GM19193 (cell line): ENCODE data around the gene NHS.

Source experiments
- POLR2A ChIP-seq: IDR thresholded peaks from 4 replicates; pipeline ENCODE4 v1.6.1; 2011; ENCODE audit not compliant: insufficient read depth, insufficient read length; ENCODE audit errors: extremely low read depth

The NHS gene

GRCh38 chrX:17685026-17685425 lies 310.0 kb downstream of the NHS start:
- TF ChIP-seq POLR2A: no peak

DNA sequence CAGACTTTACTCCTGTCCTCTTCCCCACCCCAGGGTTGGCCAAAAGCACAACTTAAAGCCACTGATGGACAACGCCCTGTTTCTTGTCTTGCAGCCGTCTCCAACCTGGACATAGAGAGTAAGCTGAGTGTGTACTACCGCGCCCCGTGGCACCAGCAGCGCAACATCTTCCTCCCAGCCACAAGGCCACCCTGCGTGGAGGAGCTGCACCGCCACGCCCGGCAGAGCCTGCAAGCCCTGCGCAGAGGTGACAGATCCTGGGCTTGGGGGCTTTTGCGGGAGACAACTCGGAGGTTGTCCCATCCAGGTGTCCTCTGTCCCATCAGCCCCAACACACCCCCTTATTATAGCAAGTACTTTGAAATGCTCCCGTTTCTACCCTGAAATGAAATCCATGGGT lies 312.6 kb downstream of the NHS start:
- TF ChIP-seq POLR2A: no peak

GRCh38 chrX:17689971-17690409 lies 315.0 kb downstream of the NHS start:
- no peak for TF ChIP-seq POLR2A

DNA sequence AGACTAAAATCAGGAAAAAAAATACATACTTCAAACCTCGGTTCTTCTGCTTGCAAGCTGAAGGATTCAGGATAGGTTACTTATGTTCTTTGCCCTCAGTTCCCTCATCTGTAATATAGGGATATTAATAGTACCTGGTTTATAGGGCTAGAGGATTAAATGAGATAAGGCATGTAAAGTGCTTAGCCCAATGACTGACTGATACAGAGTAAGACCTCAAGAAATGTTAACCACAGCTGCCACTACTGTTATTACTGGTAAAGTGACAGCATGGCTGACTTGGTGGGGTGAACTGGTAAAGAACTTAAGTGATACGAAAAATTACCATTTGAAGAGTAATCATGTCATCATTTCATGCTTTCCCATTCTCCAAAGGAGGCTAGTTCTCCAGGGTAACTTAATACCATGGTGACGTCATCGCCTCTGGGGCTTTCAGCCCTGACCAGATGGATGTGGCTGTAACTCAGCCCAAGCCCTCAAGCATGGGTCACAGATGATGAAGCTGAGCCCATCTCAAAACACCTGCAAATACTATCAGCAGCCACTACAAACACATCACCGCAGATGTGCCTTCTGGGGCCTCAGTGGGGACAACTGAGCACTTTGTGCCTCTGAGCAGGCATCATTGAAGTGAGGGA lies 317.8 kb downstream of the NHS start:
- TF ChIP-seq POLR2A: no peak

DNA sequence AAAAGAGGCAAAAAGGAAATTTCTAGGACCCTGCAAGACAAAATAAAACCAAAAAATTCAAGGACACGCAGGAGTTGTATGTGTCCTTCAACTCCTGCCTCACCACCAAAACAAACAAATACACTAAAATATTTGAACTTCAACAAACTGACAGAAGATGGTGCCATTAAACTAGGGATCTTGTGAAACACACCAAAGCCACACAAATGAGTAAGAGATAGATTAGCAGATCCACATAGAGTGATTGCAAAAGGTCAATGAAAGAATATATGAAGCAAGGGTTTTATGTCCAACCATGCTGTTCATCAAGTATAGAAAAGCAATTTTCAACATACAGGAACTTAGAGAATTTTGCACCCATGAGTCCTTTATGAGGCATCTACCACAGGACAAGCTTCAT lies 322.2 kb downstream of the NHS start:
- TF ChIP-seq POLR2A: no peak

- TF ChIP-seq POLR2A: no peak
Observed at GRCh38 chrX:17700976-17701375, 326.0 kb downstream of the NHS start.

- TF ChIP-seq POLR2A: no peak
Observed at GRCh38 chrX:17703201-17703600, 328.2 kb downstream of the NHS start.

DNA sequence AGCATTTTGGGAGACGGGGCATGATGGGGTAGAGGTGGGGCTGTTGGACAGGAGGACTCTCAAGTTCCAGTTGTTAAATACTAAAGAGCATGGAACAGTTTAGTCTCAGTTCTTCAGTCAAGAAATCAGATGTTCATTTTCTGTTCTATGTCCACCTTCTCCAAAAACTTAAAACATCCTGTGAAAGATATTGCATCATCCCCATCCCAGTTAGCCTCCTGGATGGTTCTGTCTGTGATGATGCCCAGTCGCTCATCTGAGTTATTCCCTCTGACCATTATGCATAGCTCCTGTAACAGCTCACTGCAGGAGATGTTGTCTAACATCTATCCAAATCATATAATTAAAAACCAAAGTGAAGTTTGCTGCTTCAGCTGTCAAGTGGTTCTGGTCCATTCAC lies 330.2 kb downstream of the NHS start:
- TF ChIP-seq POLR2A: no peak

GRCh38 chrX:17706676-17707075 lies 331.7 kb downstream of the NHS start:
- no peak for TF ChIP-seq POLR2A

- TF ChIP-seq POLR2A: no peak
Observed at GRCh38 chrX:17707731-17708130, 332.7 kb downstream of the NHS start.

- TF ChIP-seq POLR2A: no peak
Observed at GRCh38 chrX:17710871-17711301, 335.9 kb downstream of the NHS start.

DNA sequence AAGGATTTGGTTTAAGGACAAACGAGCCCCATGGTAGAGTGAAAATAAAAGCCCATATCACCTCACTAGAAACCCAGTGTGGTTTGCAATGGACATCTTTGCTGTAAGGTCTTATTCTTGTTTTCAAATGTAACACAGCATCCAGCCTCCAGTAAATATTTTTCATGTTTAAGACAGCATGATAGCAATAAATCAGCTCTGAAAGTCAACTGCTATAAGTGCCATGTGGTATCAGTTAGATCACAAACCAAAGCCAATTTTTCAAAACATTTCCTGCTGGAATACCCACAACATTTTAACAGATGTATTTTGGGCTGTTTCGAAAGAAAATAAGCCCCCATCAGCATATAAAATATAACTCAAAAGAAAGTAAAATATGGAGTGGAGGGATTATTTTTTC lies 338.3 kb downstream of the NHS start:
- TF ChIP-seq POLR2A: no peak

DNA sequence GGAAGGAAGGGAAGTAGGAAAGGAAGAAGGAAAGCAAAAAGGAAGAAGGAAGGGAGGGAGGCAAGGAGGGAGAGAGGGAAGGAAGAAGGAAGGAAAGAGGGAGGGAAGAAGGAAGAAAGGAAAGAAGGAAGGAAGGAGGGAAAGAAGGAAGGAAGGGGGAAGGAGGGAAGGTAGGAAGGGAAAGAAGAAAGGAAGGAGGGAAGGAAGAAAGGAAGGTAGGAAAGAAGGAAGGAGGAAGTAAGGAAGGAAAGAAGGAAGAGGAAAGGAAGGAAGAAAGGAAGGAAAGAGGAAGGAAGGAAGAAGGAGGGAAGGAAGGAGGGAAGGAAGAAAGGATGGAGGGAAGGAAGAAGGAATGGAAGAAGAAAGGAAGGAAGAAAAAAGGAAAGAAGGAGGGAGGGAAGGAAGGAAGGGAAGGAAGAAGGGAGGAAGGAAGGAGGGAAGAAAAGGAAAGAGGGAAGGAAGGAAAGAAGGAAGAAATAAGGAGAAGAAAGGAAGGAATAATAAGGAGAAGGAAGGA lies 343.7 kb downstream of the NHS start:
- TF ChIP-seq POLR2A: no peak

DNA sequence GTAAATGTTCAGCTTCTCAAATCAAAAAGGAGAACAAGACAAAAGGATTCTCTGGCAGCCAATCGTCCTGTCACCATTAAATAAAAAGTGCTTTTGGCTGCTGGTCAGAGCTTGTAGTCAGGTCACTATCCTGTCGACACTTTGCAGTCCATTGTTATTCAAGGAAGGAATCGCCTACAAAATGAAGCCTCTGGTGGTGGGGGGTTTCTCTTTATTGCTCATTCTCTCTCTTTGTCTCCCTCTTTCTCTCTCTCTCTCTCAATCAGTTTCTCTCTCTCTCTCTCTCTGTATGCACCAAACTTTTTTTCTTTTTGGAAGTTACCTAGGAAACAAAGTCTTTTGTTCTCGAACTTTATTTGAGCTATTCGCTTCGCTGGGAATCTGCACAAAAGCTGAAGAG lies 344.7 kb downstream of the NHS start:
- no peak for TF ChIP-seq POLR2A

GRCh38 chrX:17721715-17722114 lies 346.7 kb downstream of the NHS start:
- no peak for TF ChIP-seq POLR2A

DNA sequence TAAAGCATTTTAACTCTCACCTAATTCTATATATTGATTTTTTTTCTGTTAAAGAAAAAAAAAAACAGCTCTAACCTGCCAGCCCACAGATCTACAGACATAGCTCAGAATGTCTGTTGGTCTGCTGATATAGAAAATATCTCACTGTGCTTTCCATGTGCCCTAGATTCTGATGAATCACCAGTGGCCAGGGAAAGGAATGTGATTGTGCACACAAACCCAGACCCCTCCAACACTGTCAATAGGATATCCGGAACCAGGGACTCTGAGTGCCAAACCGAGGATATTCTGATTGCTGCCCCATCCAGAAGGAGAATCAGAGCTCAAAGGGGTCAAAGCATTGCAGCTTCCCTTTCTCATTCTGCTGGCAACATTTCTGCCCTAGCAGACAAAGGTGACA lies 350.2 kb downstream of the NHS start:
- no peak for TF ChIP-seq POLR2A
